Endothelial cell of umbilical vein (primary cell): ENCODE data around the gene ZIM2. TPM values are rescaled to one million over a fixed set of nuclear protein-coding genes. Genes with fewer than 3 reads are reported as not detected.

Source experiments
- BruUV-seq: library from RNA; stranded (reverse); fragments of 400-500 nt; replicated peaks from 2 replicates; lab custom pipeline; 2021; lab: Mats Ljungman, UMichigan
- CTCF ChIA-PET: fragments of 300-600, 350-600 bp; sonication (Branson Sonifier 250); formaldehyde crosslinking; loops from one replicate; lab custom pipeline; 2021; ENCODE audit warnings: antibody characterized with exemption, inconsistent platforms; lab: Charles Lee
- POLR2A ChIA-PET: fragments of 300-600, 350-600 bp; sonication (Branson Sonifier 250); formaldehyde crosslinking; loops from one replicate; lab custom pipeline; 2021; ENCODE audit warnings: antibody characterized with exemption, inconsistent platforms; lab: Charles Lee
- DNase-seq: peaks from one replicate; pipeline ENCODE4 v3.0.0-alpha.2; 2011; ENCODE audit warnings: low read depth, low spot score
- FAIRE-seq: peaks from 2 replicates; lab custom pipeline; 2011; peaks lifted over from hg19 to GRCh38; lab: Jason Lieb, UNC
- H2AFZ ChIP-seq: 2 replicates; pipeline ENCODE4 v1.6.0; 2012; ENCODE audit warnings: low read depth, low read length, control low read depth, inconsistent platforms
- H3K27ac ChIP-seq: 2 replicates; pipeline ENCODE4 v1.5.1; 2011; ENCODE audit warnings: low read depth, mild to moderate bottlenecking, control low read depth, low read length, moderate library complexity; ENCODE audit not compliant: insufficient read depth
- H3K27me3 ChIP-seq, 2 experiments: 2 replicates each; pipeline versions ENCODE4 v1.6.0 to v1.6.1; 2011; ENCODE audit warnings: low read length in 2 of 2, mixed read lengths in 1 of 2; ENCODE audit not compliant: control insufficient read depth in 2 of 2, insufficient read depth in 2 of 2
- H3K36me3 ChIP-seq, 2 experiments: 2 replicates in 1 of 2; 3 replicates in 1 of 2; pipeline ENCODE4 v1.5.1; 2011; ENCODE audit warnings: low read length in 2 of 2, mild to moderate bottlenecking in 1 of 2, moderate library complexity in 1 of 2; ENCODE audit not compliant: control insufficient read depth in 2 of 2, insufficient read depth in 2 of 2; ENCODE audit errors: extremely low read depth in 1 of 2
- H3K4me1 ChIP-seq: 3 replicates; pipeline ENCODE4 v1.5.1; 2011; ENCODE audit warnings: mild to moderate bottlenecking, low read length; ENCODE audit not compliant: control insufficient read depth, insufficient read depth; ENCODE audit errors: extremely low read depth
- H3K4me2 ChIP-seq: 2 replicates; pipeline ENCODE4 v1.6.1; 2011; ENCODE audit warnings: low read length, control low read depth, mixed read lengths; ENCODE audit not compliant: insufficient read depth
- H3K4me3 ChIP-seq, 3 experiments: fragments of 200-600 bp in 1 of 3; sonication (generic), shearing (Covaris generic) in 1 of 3; replicated peaks in 1 of 3; 2 replicates each; pipeline ENCODE4 v1.5.1; 2011 to 2016; ENCODE audit warnings: control low read depth in 3 of 3, low read length in 3 of 3, mild to moderate bottlenecking in 2 of 3, inconsistent platforms in 1 of 3, low read depth in 1 of 3, moderate library complexity in 1 of 3; ENCODE audit not compliant: insufficient read depth in 1 of 3
- H3K79me2 ChIP-seq: 2 replicates; pipeline ENCODE4 v1.6.0; 2012; ENCODE audit warnings: low read length, inconsistent platforms; ENCODE audit not compliant: control insufficient read depth, insufficient read depth
- H3K9ac ChIP-seq: replicated peaks from 2 replicates; pipeline ENCODE3; 2011; ENCODE audit warnings: low read length, control low read depth; ENCODE audit not compliant: insufficient read depth; ENCODE audit errors: extremely low read depth
- H3K9me1 ChIP-seq: replicated peaks from 3 replicates; pipeline ENCODE4 v1.6.0; 2011; ENCODE audit warnings: mild to moderate bottlenecking, low read length; ENCODE audit not compliant: control insufficient read depth, insufficient read depth; ENCODE audit errors: extremely low read depth
- H3K9me3 ChIP-seq: replicated peaks from 2 replicates; pipeline ENCODE4 v1.5.1; 2012; ENCODE audit warnings: low read length, inconsistent platforms; ENCODE audit not compliant: control insufficient read depth, insufficient read depth
- H4K20me1 ChIP-seq: replicated peaks from 2 replicates; pipeline ENCODE3; 2011; ENCODE audit warnings: mild to moderate bottlenecking, low read length; ENCODE audit not compliant: control insufficient read depth, insufficient read depth; ENCODE audit errors: extremely low read depth
- EZH2 ChIP-seq: IDR thresholded peaks from 2 replicates; pipeline ENCODE4 v1.6.1; 2012; ENCODE audit warnings: borderline replicate concordance, low read depth, mild to moderate bottlenecking, moderate library complexity, low read length, inconsistent platforms; ENCODE audit not compliant: severe bottlenecking
- FOS ChIP-seq: IDR thresholded peaks from 2 replicates; pipeline ENCODE4 v1.6.1; 2011; ENCODE audit warnings: mild to moderate bottlenecking, low read length, moderate library complexity, borderline replicate concordance; ENCODE audit not compliant: insufficient read depth
- GATA2 ChIP-seq: IDR thresholded peaks from 2 replicates; pipeline ENCODE4 v1.7.0; 2011; ENCODE audit warnings: low read depth, mild to moderate bottlenecking, moderate library complexity, mixed read lengths, low read length; ENCODE audit not compliant: insufficient read length, insufficient read depth
- JUN ChIP-seq: IDR thresholded peaks from 2 replicates; pipeline ENCODE4 v1.6.1; 2011; ENCODE audit warnings: borderline replicate concordance, low read depth; ENCODE audit not compliant: insufficient read length, insufficient read depth
- MYC ChIP-seq: IDR thresholded peaks from one replicate; pipeline ENCODE4 v1.6.1; 2011; ENCODE audit warnings: mild to moderate bottlenecking, low read depth, low read length
- POLR2A ChIP-seq: IDR thresholded peaks from 2 replicates; pipeline ENCODE4 v1.6.1; 2012; ENCODE audit warnings: low read depth, mild to moderate bottlenecking, control low read depth, low read length
- POLR2AphosphoS5 ChIP-seq: IDR thresholded peaks from 2 replicates; pipeline ENCODE4 v1.6.1; 2012; ENCODE audit warnings: low read depth, mild to moderate bottlenecking, control low read depth, low read length, moderate library complexity; ENCODE audit not compliant: insufficient read depth
- dilution Hi-C: fragments of 300-500 bp; cut with MboI; formaldehyde crosslinking; loops from one replicate; pipeline ENCODE4 v1.15.0; 2019; ENCODE audit warnings: low sequenced_read_pairs; ENCODE audit not compliant: extremely low pct_ligation_motif_present
- intact Hi-C: fragments of 100-400 bp; cut with micrococcal nuclease; formaldehyde crosslinking; loops from one replicate; pipeline ENCODE4 v1.10.0; 2022
- polyA plus RNA-seq, 4 experiments: library from polyadenylated mRNA; depleted of rRNA in 3 of 4; stranded (reverse) in 3 of 4; unstranded in 1 of 4; fragments of >200 nt; gene quantifications; 2 replicates each; pipeline versions ENCODE4 v1.2.1 to v1.2.3, GENCODE V29; 2011 to 2012; ENCODE audit warnings: missing spikeins in 1 of 4
- total RNA-seq: library from RNA; stranded (reverse); gene quantifications from 2 replicates; pipeline ENCODE4 v1.2.3, GENCODE V29; 2021
- TF ChIP-seq, protein P1 (sequence below): IDR thresholded peaks from 2 replicates; pipeline ENCODE4 v1.6.1; 2011; ENCODE audit not compliant: insufficient read depth, insufficient read length
- TF ChIP-seq, protein P2 (sequence below), 2 donors: IDR thresholded peaks; 1 replicate in 1 of 2; 2 replicates in 1 of 2; pipeline ENCODE4 v1.5.1; 2011; ENCODE audit warnings: low read length in 2 of 2, mild to moderate bottlenecking in 2 of 2, moderate library complexity in 2 of 2, control low read depth in 1 of 2, inconsistent platforms in 1 of 2, low read depth in 1 of 2; ENCODE audit not compliant: insufficient read depth in 1 of 2; ENCODE audit errors: extremely low read depth in 1 of 2

ZIM2 gene
- total and polyA plus RNA-seq, 2 donors (not counting 3 experiments of a cell fraction or from before 2014, with no cell fraction given) = not detected

DNA sequence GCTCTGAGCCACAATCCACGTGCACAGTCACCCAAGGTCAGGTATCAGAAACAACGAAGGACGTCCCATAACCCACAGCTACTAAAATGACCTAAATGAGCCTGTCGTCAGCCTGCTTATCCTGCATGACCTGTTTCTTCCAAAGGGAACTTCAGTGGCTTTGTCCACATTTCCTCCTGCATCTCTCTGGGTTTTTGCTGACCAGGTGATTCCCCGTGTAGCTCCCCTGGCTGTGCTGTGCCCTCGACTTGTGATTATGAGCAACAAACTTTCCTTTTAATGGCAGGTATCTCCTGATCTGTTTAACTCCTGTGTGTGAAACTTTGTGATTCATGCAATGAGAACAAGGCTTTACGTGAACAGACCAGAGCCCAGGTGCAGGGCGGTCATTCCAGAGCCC is 81.0 kb downstream of the ZIM2 start:
- FAIRE-seq = no peak
- intact Hi-C loops = no loop called here

More for the DNA sequence above, 81.0 kb downstream of the ZIM2 start:
- Histone ChIP-seq H3K4me3 (no peak overlapping the region), H4K20me1 (no peaks in the 10 kb centered on the region), H3K9ac (no peak overlapping the region), H3K4me1 (no peaks in the 10 kb centered on the region), H3K9me1 (no peaks in the 10 kb centered on the region), H3K9me3 (peaks cover 3% of the 10 kb centered on the region), H3K27ac (no peak overlapping the region), H2AFZ (no peak overlapping the region), H3K36me3 (no peaks in the 10 kb centered on the region), H3K79me2 (no peaks in the 10 kb centered on the region), H3K4me2 (no peak overlapping the region), H3K27me3 (no peaks in the 10 kb centered on the region)
- CTCF ChIA-PET = no interaction called here
- DNase-seq = no peak
- POLR2A ChIA-PET = no interaction called here
- no TSS peak for BruUV-seq
- dilution Hi-C loops = no loop called here
- TF ChIP-seq MYC (no peak), EZH2 (no peak), FOS (no peak), JUN (no peak), GATA2 (no peak), POLR2A (no peak), POLR2AphosphoS5 (no peak)
- TF ChIP-seq, protein P1, sequence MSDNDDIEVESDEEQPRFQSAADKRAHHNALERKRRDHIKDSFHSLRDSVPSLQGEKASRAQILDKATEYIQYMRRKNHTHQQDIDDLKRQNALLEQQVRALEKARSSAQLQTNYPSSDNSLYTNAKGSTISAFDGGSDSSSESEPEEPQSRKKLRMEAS = no peak
- TF ChIP-seq, protein P2, sequence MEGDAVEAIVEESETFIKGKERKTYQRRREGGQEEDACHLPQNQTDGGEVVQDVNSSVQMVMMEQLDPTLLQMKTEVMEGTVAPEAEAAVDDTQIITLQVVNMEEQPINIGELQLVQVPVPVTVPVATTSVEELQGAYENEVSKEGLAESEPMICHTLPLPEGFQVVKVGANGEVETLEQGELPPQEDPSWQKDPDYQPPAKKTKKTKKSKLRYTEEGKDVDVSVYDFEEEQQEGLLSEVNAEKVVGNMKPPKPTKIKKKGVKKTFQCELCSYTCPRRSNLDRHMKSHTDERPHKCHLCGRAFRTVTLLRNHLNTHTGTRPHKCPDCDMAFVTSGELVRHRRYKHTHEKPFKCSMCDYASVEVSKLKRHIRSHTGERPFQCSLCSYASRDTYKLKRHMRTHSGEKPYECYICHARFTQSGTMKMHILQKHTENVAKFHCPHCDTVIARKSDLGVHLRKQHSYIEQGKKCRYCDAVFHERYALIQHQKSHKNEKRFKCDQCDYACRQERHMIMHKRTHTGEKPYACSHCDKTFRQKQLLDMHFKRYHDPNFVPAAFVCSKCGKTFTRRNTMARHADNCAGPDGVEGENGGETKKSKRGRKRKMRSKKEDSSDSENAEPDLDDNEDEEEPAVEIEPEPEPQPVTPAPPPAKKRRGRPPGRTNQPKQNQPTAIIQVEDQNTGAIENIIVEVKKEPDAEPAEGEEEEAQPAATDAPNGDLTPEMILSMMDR (IDR thresholded peaks at IDR 0.05; ENCODE audit: extremely low read depth in 1 of 2, insufficient read depth in 1 of 2, low read depth in 1 of 2, low read length in 2 of 2) = no peak
